Epithelial cell of esophagus (primary cell): ENCODE measurements around the gene PPP1R14C.

Experiments
- DNase-seq: peaks from one replicate; pipeline ENCODE4 v3.0.0; 2010; ENCODE audit warnings: low read depth
- H3K4me3 ChIP-seq: 2 replicates; pipeline ENCODE4 v1.5.1; 2011; ENCODE audit warnings: mild to moderate bottlenecking, low read length, control low read depth
- TF ChIP-seq, protein P1 (sequence below): IDR thresholded peaks from 2 replicates; pipeline ENCODE4 v1.5.1; 2011; ENCODE audit warnings: low read depth, mild to moderate bottlenecking, low read length, control low read depth, inconsistent platforms; ENCODE audit not compliant: insufficient read depth; ENCODE audit errors: missing control alignments

Gene PPP1R14C

DNA sequence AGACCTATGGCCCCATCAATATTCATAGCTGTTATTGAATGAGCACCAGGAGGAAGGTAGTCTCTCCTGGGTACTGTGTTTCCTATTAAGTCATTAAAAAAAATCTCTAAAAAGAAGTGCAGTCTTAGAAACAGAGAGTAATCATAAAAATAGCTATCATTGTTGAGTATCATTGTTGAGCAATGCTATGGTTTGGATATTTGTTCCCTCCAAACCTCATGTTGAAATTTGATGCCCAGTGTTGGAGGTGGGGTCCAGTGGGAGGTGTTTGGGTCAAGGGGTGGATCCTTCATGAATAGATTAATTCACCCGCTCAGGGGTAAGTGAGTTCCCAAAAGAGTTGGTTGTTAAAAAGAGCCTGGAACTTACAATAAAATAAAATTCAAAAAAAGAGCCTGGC lies 137.9 kb downstream of the PPP1R14C start:
- TF ChIP-seq, protein P1, sequence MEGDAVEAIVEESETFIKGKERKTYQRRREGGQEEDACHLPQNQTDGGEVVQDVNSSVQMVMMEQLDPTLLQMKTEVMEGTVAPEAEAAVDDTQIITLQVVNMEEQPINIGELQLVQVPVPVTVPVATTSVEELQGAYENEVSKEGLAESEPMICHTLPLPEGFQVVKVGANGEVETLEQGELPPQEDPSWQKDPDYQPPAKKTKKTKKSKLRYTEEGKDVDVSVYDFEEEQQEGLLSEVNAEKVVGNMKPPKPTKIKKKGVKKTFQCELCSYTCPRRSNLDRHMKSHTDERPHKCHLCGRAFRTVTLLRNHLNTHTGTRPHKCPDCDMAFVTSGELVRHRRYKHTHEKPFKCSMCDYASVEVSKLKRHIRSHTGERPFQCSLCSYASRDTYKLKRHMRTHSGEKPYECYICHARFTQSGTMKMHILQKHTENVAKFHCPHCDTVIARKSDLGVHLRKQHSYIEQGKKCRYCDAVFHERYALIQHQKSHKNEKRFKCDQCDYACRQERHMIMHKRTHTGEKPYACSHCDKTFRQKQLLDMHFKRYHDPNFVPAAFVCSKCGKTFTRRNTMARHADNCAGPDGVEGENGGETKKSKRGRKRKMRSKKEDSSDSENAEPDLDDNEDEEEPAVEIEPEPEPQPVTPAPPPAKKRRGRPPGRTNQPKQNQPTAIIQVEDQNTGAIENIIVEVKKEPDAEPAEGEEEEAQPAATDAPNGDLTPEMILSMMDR, result no peak
- DNase-seq, result no peak
- no peak overlapping the region for H3K4me3 ChIP-seq

DNA sequence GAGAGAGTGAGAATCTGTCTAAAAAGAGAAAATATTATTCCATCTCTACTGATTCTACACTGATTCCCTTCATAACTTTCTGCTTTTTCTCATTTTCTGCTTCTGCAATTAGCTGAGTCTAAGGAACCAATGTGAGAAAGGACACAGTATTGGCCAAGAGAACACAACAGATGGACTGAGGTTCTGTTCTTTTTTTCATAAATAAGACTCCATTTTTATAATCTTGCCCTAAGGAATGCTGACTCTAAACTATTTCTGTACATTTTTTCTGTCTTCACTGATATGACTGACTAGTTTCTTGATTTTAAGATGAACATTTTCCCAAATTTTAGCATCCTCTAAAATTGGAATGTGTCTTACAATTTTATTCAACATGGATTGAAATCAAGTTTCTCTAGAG lies 138.9 kb downstream of the PPP1R14C start:
- no peak overlapping the region for H3K4me3 ChIP-seq
- DNase-seq, result no peak
- TF ChIP-seq, protein P1, result no peak

DNA sequence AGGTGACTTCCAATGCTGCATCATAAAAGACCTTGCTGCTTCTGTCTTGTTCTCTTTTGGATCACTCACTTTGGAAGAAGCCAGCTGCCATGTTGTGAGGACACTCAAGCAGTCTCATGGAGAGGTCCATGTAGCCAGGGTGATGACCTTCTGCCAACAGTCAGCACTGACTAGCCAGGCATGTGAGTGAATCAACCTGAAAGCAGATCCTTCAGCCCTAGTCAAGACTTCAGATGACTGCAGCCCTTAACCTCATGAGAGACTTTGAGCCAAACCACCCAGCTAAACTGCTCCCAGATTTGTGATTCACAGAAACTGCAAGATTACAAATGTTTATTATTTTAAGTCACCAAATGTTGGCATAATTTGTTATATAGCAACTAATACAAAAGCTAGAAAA lies 140.0 kb downstream of the PPP1R14C start:
- TF ChIP-seq, protein P1, result no peak
- H3K4me3 ChIP-seq, result no peak overlapping the region
- no peak for DNase-seq

DNA sequence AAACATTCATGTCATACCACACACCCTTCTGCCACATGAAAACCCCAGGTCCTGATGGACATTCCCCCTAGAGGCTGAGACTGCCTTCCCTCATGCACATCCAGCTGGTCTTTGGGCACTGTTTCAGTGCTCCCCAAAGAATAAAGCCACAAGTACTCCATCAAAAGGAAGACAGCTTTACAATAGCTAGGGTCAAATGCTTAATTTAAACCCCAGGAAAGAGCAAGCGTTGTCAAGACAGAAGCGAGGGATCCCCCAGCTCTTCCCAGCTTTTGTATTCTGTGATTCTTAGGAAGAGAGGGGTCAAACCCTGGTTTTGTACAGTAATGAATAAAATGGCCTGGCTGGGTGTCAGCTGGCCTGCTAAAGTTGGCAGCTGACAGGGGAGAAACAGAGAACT lies 143.6 kb downstream of the PPP1R14C start:
- DNase-seq, result no peak
- TF ChIP-seq, protein P1, result no peak
- H3K4me3 ChIP-seq, result no peak overlapping the region

DNA sequence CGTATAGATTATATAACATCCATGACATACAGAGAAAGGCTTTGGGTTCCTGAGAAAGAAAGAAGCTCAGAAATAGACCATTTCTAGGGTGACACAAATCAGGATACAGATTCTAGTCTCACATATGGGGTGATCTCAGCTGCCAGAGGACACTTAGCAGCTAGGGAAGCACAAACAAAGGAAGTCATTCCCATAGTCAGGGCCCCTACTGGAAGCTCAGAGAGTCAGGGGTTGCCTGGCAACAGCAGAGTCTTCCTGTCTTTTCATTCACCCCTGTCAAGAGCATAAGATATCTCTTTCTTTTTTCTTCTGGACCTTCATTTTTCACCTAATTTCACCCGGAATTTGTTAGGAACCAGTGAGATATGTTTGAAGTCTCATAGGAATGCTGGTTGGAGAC lies 144.1 kb downstream of the PPP1R14C start:
- H3K4me3 ChIP-seq, result no peak overlapping the region
- no peak for DNase-seq

DNA sequence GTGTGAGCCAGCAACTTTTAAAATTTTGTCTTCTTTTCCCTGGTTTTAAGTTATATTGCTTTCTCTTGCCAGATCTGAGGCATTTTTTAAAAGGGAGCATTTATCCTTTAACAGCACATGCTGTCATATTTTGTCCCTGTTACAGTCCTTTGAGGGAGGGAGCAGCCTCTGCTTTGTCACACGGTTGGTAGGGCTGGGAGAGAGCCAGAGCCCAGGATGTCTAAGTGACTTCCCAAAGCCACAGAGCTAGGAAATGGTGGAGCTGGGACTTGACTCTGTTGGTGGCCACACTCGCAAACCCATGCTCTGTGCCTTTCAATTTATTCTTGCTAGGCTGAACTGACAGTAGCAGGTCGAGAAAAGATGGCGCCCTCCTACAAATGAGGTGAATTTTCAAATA lies 145.6 kb downstream of the PPP1R14C start:
- no peak for DNase-seq
- TF ChIP-seq, protein P1, result no peak
- no peak overlapping the region for H3K4me3 ChIP-seq

More for the DNA sequence above, 144.1 kb downstream of the PPP1R14C start:
- TF ChIP-seq, protein P1, result no peak

DNA sequence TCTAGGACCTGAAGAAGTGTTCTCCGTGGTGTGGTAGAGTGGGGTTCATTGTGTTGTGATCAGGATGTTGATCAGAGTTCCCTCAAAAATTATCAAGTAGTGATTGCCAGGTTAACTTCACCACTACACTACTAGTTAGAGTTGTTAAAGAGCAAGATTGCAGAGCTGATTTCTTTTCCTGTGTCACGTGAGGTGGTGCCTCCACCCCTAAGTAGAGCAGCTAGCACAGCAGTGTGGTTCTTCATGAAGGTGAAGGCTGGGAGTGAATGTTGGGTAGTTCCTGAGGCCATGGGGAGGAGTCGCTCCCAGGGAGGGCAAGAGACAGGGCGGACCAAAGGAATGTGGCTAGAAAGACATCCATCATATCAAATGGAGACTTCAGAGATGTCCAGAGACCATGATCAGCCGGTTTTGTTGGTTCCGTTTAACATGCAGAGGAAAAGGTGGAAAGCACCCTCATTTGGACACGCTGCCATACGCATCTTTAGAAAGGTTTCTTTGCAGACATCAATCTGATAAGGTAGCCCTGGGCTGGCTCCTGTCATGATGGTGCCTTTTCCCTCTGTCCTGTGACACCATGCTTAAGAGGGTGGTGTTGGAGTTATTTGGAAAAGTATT lies 146.7 kb downstream of the PPP1R14C start:
- TF ChIP-seq, protein P1, result no peak
- H3K4me3 ChIP-seq, result no peak overlapping the region
- DNase-seq, result no peak
